H9 (cell line): ENCODE measurements around the gene HPS3. TPM values are rescaled to one million over a fixed set of nuclear protein-coding genes. Genes with fewer than 3 reads are reported as not detected.

Experiments
- DNase-seq: peaks from one replicate; pipeline ENCODE4 v3.0.0-alpha.2; 2017
- H2AFZ ChIP-seq: one replicate; pipeline ENCODE4 v1.6.1; 2013; ENCODE audit warnings: mild to moderate bottlenecking, low read length, control low read depth, moderate library complexity
- H2AK5ac ChIP-seq: 2 replicates; pipeline ENCODE4 v1.6.1; 2013; ENCODE audit warnings: low read length, control low read depth, mixed read lengths; ENCODE audit not compliant: insufficient read length
- H2BK120ac ChIP-seq: one replicate; pipeline ENCODE4 v1.6.1; 2013; ENCODE audit warnings: low read depth, mild to moderate bottlenecking, low read length, control low read depth, inconsistent platforms; ENCODE audit not compliant: poor library complexity, severe bottlenecking
- H2BK12ac ChIP-seq: 2 replicates; pipeline ENCODE4 v1.6.1; 2013; ENCODE audit warnings: low read length, control low read depth, mixed read lengths, low read depth; ENCODE audit not compliant: insufficient read length
- H2BK15ac ChIP-seq: 2 replicates; pipeline ENCODE4 v1.6.1; 2013; ENCODE audit warnings: low read depth, low read length, control low read depth
- H2BK20ac ChIP-seq: one replicate; pipeline ENCODE4 v1.6.1; 2013; ENCODE audit warnings: low read depth, mild to moderate bottlenecking, low read length, control low read depth, inconsistent platforms; ENCODE audit not compliant: poor library complexity, severe bottlenecking
- H2BK5ac ChIP-seq: 2 replicates; pipeline ENCODE4 v1.6.1; 2013; ENCODE audit warnings: low read length, control low read depth, mixed read lengths; ENCODE audit not compliant: insufficient read length
- H3K14ac ChIP-seq: 2 replicates; pipeline ENCODE4 v1.6.1; 2013; ENCODE audit warnings: low read length, control low read depth; ENCODE audit not compliant: insufficient read depth
- H3K18ac ChIP-seq: 2 replicates; pipeline ENCODE4 v1.6.1; 2013; ENCODE audit warnings: low read depth, mild to moderate bottlenecking, mixed read lengths, low read length, control low read depth; ENCODE audit not compliant: insufficient read length
- H3K23ac ChIP-seq: 2 replicates; pipeline ENCODE4 v1.6.1; 2013; ENCODE audit warnings: low read length, control low read depth, mixed read lengths, low read depth; ENCODE audit not compliant: insufficient read length
- H3K23me2 ChIP-seq: 2 replicates; pipeline ENCODE4 v1.6.1; 2013; ENCODE audit warnings: low read depth, mild to moderate bottlenecking, mixed read lengths, low read length, control low read depth; ENCODE audit not compliant: insufficient read length, poor library complexity, severe bottlenecking
- H3K27ac ChIP-seq: 2 replicates; pipeline ENCODE4 v1.5.1; 2013; ENCODE audit warnings: low read length, control low read depth, mixed read lengths, low read depth; ENCODE audit not compliant: insufficient read length
- H3K27me3 ChIP-seq: 2 replicates; pipeline ENCODE4 v1.6.1; 2013; ENCODE audit warnings: low read length, control low read depth, inconsistent platforms; ENCODE audit not compliant: insufficient read depth
- H3K4ac ChIP-seq: 2 replicates; pipeline ENCODE4 v1.6.1; 2013; ENCODE audit warnings: low read depth, mild to moderate bottlenecking, control low read depth, inconsistent platforms, low read length, moderate library complexity
- H3K4me1 ChIP-seq: 2 replicates; pipeline ENCODE4 v1.6.1; 2013; ENCODE audit warnings: low read length, control low read depth, inconsistent platforms; ENCODE audit not compliant: insufficient read depth
- H3K4me2 ChIP-seq: 2 replicates; pipeline ENCODE4 v1.6.1; 2013; ENCODE audit warnings: low read length, control low read depth, mixed read lengths; ENCODE audit not compliant: insufficient read length, insufficient read depth
- H3K56ac ChIP-seq: 2 replicates; pipeline ENCODE4 v1.6.1; 2013; ENCODE audit warnings: low read depth, mild to moderate bottlenecking, mixed read lengths, low read length, control low read depth; ENCODE audit not compliant: insufficient read length
- H3K79me1 ChIP-seq: 2 replicates; pipeline ENCODE4 v1.6.1; 2013; ENCODE audit warnings: low read depth, mild to moderate bottlenecking, moderate library complexity, low read length, control low read depth, inconsistent platforms; ENCODE audit not compliant: insufficient read depth, poor library complexity, severe bottlenecking
- H3K79me2 ChIP-seq: 2 replicates; pipeline ENCODE4 v1.6.1; 2013; ENCODE audit warnings: low read length, control low read depth, inconsistent platforms; ENCODE audit not compliant: insufficient read depth
- H3K9ac ChIP-seq: 2 replicates; pipeline ENCODE4 v1.6.1; 2013; ENCODE audit warnings: low read length, control low read depth, mixed read lengths; ENCODE audit not compliant: insufficient read length; ENCODE audit errors: extremely low read depth
- H3K9me3 ChIP-seq: one replicate; pipeline ENCODE4 v1.6.1; 2013; ENCODE audit warnings: low read depth, low read length, inconsistent platforms; ENCODE audit not compliant: control insufficient read depth
- H3T11ph ChIP-seq: one replicate; pipeline ENCODE4 v1.6.1; 2013; ENCODE audit warnings: mild to moderate bottlenecking, low read length, control low read depth, inconsistent platforms
- H4K20me1 ChIP-seq: one replicate; pipeline ENCODE4 v1.6.1; 2013; ENCODE audit not compliant: control insufficient read depth, insufficient read length, insufficient read depth
- H4K5ac ChIP-seq: 2 replicates; pipeline ENCODE4 v1.6.1; 2013; ENCODE audit warnings: low read depth, mild to moderate bottlenecking, mixed read lengths, low read length, control low read depth; ENCODE audit not compliant: insufficient read length
- H4K8ac ChIP-seq: replicated peaks from 2 replicates; pipeline ENCODE4 v1.6.1; 2013; ENCODE audit warnings: low read length, control low read depth, mixed read lengths, low read depth; ENCODE audit not compliant: insufficient read length
- H4K91ac ChIP-seq: 2 replicates; pipeline ENCODE4 v1.6.1; 2013; ENCODE audit warnings: low read depth, mild to moderate bottlenecking, moderate library complexity, mixed read lengths, low read length, control low read depth; ENCODE audit not compliant: insufficient read length
- H3K27ac Mint-ChIP-seq, 3 experiments: 2 replicates in 2 of 3; 3 replicates in 1 of 3; pipeline ENCODE4 v1.8.0; 2020 to 2021; ENCODE audit warnings: mixed read lengths in 3 of 3, mild to moderate bottlenecking in 1 of 3, moderate library complexity in 1 of 3
- H3K27me3 Mint-ChIP-seq: 2 replicates; pipeline ENCODE4 v1.8.0; 2021; ENCODE audit warnings: low read depth, mild to moderate bottlenecking, moderate library complexity, mixed read lengths
- H3K36me3 Mint-ChIP-seq, 3 experiments: 2 replicates in 2 of 3; 3 replicates in 1 of 3; pipeline ENCODE4 v1.8.0; 2020 to 2021; ENCODE audit warnings: low read depth in 3 of 3, mixed read lengths in 3 of 3; ENCODE audit not compliant: insufficient read depth in 1 of 3
- H3K4me1 Mint-ChIP-seq, 2 experiments: 2 replicates each; pipeline ENCODE4 v1.8.0; 2020; ENCODE audit warnings: mixed read lengths in 2 of 2
- H3K4me3 Mint-ChIP-seq, 2 experiments: 2 replicates in 1 of 2; 3 replicates in 1 of 2; pipeline ENCODE4 v1.8.0; 2020 to 2021; ENCODE audit warnings: mild to moderate bottlenecking in 2 of 2, mixed read lengths in 2 of 2, moderate library complexity in 1 of 2
- H3K9me3 Mint-ChIP-seq, 2 experiments: 2 replicates in 1 of 2; 3 replicates in 1 of 2; pipeline ENCODE4 v1.8.0; 2020; ENCODE audit warnings: mild to moderate bottlenecking in 2 of 2, mixed read lengths in 2 of 2, moderate library complexity in 1 of 2
- WGBS: extraction: QIAGEN DNeasy Blood & Tissue Kit; methylation state at CpG from one replicate; pipeline ENCODE4 v1.1.7; 2013; ENCODE audit warnings: missing lambda C conversion rate, low lambda C conversion rate, mixed read lengths; ENCODE audit not compliant: insufficient read length; ENCODE audit errors: extremely low coverage; 5-methylcytosine and 5-hydroxymethylcytosine counted together
- total RNA-seq: library from RNA; stranded (reverse); gene quantifications from 2 replicates; pipeline ENCODE4 v1.2.1, GENCODE V29; 2021
- TF ChIP-seq, protein P1 (sequence below): fragments of 200-600 bp; sonication (generic); conservative IDR thresholded peaks from 3 replicates; pipeline ENCODE4 v1.8.0; 2021; ENCODE audit warnings: antibody characterized with exemption, mild to moderate bottlenecking

Gene HPS3
- total RNA-seq, 1 experiment from 2014 or later, result 46.5 TPM

DNA sequence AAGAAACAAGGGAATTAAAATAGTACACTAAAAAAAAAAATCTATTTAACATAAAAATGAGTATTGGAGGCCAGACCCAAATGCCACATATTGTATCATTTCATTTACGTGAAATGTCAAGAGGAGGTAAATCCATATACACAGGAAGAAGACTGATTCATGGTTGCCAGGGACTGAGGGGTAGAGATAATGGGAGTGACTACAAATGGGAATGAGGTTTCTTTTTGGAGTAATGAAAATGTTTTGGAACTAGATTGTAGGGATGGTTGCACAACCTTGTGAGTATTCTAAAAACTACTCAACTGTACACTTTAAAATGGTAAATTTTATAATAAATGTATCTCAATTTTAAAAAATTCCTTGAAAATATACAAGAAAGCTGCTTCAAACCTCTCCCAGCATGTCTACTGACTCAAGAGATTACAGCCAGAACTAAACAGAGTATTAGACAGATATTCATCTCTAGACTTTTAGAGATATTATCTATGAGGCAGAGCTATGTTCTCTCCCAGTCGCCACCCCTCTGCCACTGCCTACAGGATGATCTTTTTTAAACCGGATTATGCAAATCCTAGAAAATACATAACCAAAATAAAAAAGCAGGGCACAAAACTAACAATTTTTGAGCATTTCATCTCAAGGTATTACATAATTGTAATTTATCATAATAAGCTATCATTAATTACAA lies 49.3 kb upstream of the HPS3 start:
- no peak overlapping the region for H3K27ac ChIP-seq
- no peak overlapping the region for H3K9ac ChIP-seq
- H2BK15ac ChIP-seq, result no peak overlapping the region
- no peak overlapping the region for H4K91ac ChIP-seq
- H3K4me1 ChIP-seq, result no peaks in the 10 kb centered on the region; the same call in 1 of the 2 replicates
- no peak for DNase-seq
- no peak overlapping the region for H2BK5ac ChIP-seq
- no peaks in the 10 kb centered on the region for H3K23me2 ChIP-seq
- no peak overlapping the region for H3K27ac Mint-ChIP-seq
- TF ChIP-seq, protein P1, sequence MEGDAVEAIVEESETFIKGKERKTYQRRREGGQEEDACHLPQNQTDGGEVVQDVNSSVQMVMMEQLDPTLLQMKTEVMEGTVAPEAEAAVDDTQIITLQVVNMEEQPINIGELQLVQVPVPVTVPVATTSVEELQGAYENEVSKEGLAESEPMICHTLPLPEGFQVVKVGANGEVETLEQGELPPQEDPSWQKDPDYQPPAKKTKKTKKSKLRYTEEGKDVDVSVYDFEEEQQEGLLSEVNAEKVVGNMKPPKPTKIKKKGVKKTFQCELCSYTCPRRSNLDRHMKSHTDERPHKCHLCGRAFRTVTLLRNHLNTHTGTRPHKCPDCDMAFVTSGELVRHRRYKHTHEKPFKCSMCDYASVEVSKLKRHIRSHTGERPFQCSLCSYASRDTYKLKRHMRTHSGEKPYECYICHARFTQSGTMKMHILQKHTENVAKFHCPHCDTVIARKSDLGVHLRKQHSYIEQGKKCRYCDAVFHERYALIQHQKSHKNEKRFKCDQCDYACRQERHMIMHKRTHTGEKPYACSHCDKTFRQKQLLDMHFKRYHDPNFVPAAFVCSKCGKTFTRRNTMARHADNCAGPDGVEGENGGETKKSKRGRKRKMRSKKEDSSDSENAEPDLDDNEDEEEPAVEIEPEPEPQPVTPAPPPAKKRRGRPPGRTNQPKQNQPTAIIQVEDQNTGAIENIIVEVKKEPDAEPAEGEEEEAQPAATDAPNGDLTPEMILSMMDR, result no peak
- H3K4me3 Mint-ChIP-seq, result no peak overlapping the region
- no CpG with 5 or more reads among the region's 3 CpGs for WGBS
- no peaks in the 10 kb centered on the region for H3K79me2 ChIP-seq
- no peak overlapping the region for H3K14ac ChIP-seq
- H3K9me3 ChIP-seq, result no peaks in the 10 kb centered on the region
- H3K36me3 Mint-ChIP-seq, result peaks cover 12 to 59% (median 31%) of the 10 kb centered on the region in 3 experiments; a peak in 6 of 7 replicates
- no peaks in the 10 kb centered on the region for H3K9me3 Mint-ChIP-seq
- H3K4me2 ChIP-seq, result no peak overlapping the region
- H3K23ac ChIP-seq, result no peak overlapping the region
- no peak overlapping the region for H3K56ac ChIP-seq
- H4K20me1 ChIP-seq, result no peaks in the 10 kb centered on the region
- peaks cover 4% of the 10 kb centered on the region for H3K27me3 Mint-ChIP-seq
- H3K4ac ChIP-seq, result no peak overlapping the region
- H2AK5ac ChIP-seq, result no peak overlapping the region
- H4K5ac ChIP-seq, result no peak overlapping the region
- H2BK20ac ChIP-seq, result no peak overlapping the region
- H3K18ac ChIP-seq, result no peak overlapping the region
- no peak overlapping the region for H2AFZ ChIP-seq
- no peak overlapping the region for H3T11ph ChIP-seq
- no peaks in the 10 kb centered on the region for H3K27me3 ChIP-seq
- peaks cover 6% of the 10 kb centered on the region for H3K79me1 ChIP-seq
- H4K8ac ChIP-seq, result no peak overlapping the region
- H2BK12ac ChIP-seq, result no peak overlapping the region
- peaks cover 9 to 17% of the 10 kb centered on the region in 2 experiments for H3K4me1 Mint-ChIP-seq
- H2BK120ac ChIP-seq, result no peak overlapping the region
